Measurements from ENCODE around the gene CAB39. TPM values are rescaled to one million over a fixed set of nuclear protein-coding genes. Genes with fewer than 3 reads are reported as not detected.
A peak's percentile ranks its signal among the peaks of the same experiment; 100 is the strongest.

The CAB39 gene
- polyA plus RNA-seq, 4 donors = 38.2 to 92.2 (median 56.5) TPM

DNA sequence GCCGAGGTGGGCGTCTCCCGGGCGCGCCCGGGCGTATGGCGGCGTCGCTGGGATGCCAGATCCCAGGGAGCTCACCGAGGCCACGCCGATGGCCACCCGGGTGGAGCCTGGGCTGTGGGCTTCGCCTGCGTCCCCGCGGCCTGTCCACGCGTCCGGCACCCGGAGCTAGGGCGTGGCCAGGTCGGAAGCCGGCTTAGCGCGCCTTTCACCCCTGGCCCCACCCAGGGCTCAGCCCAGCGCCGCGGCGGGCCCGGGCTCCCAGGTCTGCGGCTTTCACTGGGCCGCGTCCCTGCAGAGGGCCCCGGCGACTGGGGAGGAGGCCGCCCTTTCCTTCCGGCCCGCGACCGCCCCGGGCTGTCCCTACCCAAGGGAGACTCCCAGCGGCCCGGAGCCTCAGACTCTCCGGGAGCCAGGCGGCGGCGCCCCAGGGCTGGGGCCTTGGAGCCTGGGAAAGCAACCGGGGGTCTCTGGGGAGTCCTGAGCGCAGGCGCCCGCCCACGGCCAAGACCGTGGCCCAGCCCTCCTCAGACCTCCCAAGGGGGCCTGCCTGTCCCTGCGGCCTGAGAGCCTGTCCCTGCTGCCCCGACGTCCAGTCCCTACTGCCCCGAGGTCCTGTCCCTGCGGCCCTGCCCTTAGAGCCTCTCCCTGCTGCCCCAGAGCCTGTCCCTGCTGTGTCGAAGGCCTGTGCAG is 115.8 kb downstream of the CAB39 start:
- 14 to 21% (median 20%) methylated on average over 25 to 61 of the region's 61 CpGs for WGBS, 3 donors
- no peak for FAIRE-seq

DNA sequence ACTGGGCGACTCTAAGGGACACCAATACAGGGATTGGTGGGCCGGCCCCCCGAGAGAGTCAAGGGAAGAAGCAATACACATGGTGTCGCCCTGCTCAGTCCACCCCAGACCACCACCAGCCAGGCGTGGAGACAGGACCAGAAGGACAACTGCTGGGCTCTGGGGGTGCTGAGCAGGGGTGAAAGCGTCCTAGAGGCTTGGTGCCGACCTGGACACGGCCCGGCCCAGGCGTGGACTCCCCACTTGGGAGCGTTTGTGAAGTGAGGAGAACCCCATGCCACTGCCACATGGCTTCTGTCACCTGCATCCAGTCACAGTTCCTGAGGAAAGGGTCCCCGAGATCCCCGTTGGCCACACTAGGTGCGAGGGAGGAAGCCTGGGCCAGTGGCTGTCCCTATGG is 116.7 kb downstream of the CAB39 start:
- no peaks in the 10 kb centered on the region for H3K36me3 ChIP-seq (ENCODE audit: control insufficient read depth in 3 of 3, insufficient read depth in 2 of 3, low read depth in 1 of 3, low read length in 3 of 3)
- FAIRE-seq = no peak
- peaks cover 0 to 28% (median 4%) of the 10 kb centered on the region in 3 donors for H3K27me3 ChIP-seq (ENCODE audit: control insufficient read depth in 3 of 3, insufficient read depth in 3 of 3, low read length in 3 of 3)
- H3K27ac ChIP-seq (ENCODE audit: low read depth in 1 of 3, low read length in 2 of 3) = no peak overlapping the region
- 96 to 97% (median 97%) methylated on average over 14 of the region's 14 CpGs for WGBS, 3 donors
- no peak overlapping the region for H3K4me3 ChIP-seq (ENCODE audit: low read depth in 1 of 3, low read length in 3 of 3)
- peaks cover 0 to 9% of the 10 kb centered on the region in 2 donors for H3K9me3 ChIP-seq (ENCODE audit: control insufficient read depth in 2 of 2, insufficient read depth in 1 of 2, low read depth in 1 of 2, low read length in 1 of 2)
- DNase-seq = no peak
- peaks cover 0 to 3% (median 0%) of the 10 kb centered on the region in 3 donors for H3K4me1 ChIP-seq (ENCODE audit: control insufficient read depth in 3 of 3, insufficient read depth in 2 of 3, low read depth in 1 of 3, low read length in 2 of 3)

More for the DNA sequence above, 115.8 kb downstream of the CAB39 start:
- Histone ChIP-seq H3K27me3 (ENCODE audit: control insufficient read depth in 3 of 3, insufficient read depth in 3 of 3, low read length in 3 of 3) (peaks cover 0 to 28% (median 4%) of the 10 kb centered on the region in 3 donors), H3K4me3 (ENCODE audit: low read depth in 1 of 3, low read length in 3 of 3) (peak overlapping the region in 1 of 3 donors; percentile 31), H3K36me3 (ENCODE audit: control insufficient read depth in 3 of 3, insufficient read depth in 2 of 3, low read depth in 1 of 3, low read length in 3 of 3) (no peaks in the 10 kb centered on the region), H3K4me1 (ENCODE audit: control insufficient read depth in 3 of 3, insufficient read depth in 2 of 3, low read depth in 1 of 3, low read length in 2 of 3) (peaks cover 0 to 3% (median 0%) of the 10 kb centered on the region in 3 donors), H3K9me3 (ENCODE audit: control insufficient read depth in 2 of 2, insufficient read depth in 1 of 2, low read depth in 1 of 2, low read length in 1 of 2) (peaks cover 0 to 9% of the 10 kb centered on the region in 2 donors), H3K27ac (ENCODE audit: low read depth in 1 of 3, low read length in 2 of 3) (no peak overlapping the region)
- peak; percentile 16 to 49 for DNase-seq

- H3K27me3 ChIP-seq (ENCODE audit: control insufficient read depth in 3 of 3, insufficient read depth in 3 of 3, low read length in 3 of 3) = peaks cover 0 to 28% (median 4%) of the 10 kb centered on the region in 3 donors
- H3K4me3 ChIP-seq (ENCODE audit: low read depth in 1 of 3, low read length in 3 of 3) = no peak overlapping the region
- no peak for FAIRE-seq
- no peaks in the 10 kb centered on the region for H3K36me3 ChIP-seq (ENCODE audit: control insufficient read depth in 3 of 3, insufficient read depth in 2 of 3, low read depth in 1 of 3, low read length in 3 of 3)
- H3K9me3 ChIP-seq (ENCODE audit: control insufficient read depth in 2 of 2, insufficient read depth in 1 of 2, low read depth in 1 of 2, low read length in 1 of 2) = peaks cover 0 to 9% of the 10 kb centered on the region in 2 donors
- no peak for DNase-seq
- H3K4me1 ChIP-seq (ENCODE audit: control insufficient read depth in 3 of 3, insufficient read depth in 2 of 3, low read depth in 1 of 3, low read length in 2 of 3) = peaks cover 0 to 3% (median 0%) of the 10 kb centered on the region in 3 donors
- WGBS, 3 donors = 86 to 94% (median 92%) methylated on average over 7 of the region's 7 CpGs
- H3K27ac ChIP-seq (ENCODE audit: low read depth in 1 of 3, low read length in 2 of 3) = no peak overlapping the region
Observed at GRCh38 chr2:230829959-230830358, 117.3 kb downstream of the CAB39 start.

- H3K4me1 ChIP-seq (ENCODE audit: control insufficient read depth in 3 of 3, insufficient read depth in 2 of 3, low read depth in 1 of 3, low read length in 2 of 3) = peaks cover 0 to 3% (median 0%) of the 10 kb centered on the region in 3 donors
- peaks cover 0 to 9% of the 10 kb centered on the region in 2 donors for H3K9me3 ChIP-seq (ENCODE audit: control insufficient read depth in 2 of 2, insufficient read depth in 1 of 2, low read depth in 1 of 2, low read length in 1 of 2)
- H3K36me3 ChIP-seq (ENCODE audit: control insufficient read depth in 3 of 3, insufficient read depth in 2 of 3, low read depth in 1 of 3, low read length in 3 of 3) = no peaks in the 10 kb centered on the region
- H3K27me3 ChIP-seq (ENCODE audit: control insufficient read depth in 3 of 3, insufficient read depth in 3 of 3, low read length in 3 of 3) = peaks cover 0 to 28% (median 4%) of the 10 kb centered on the region in 3 donors
- H3K4me3 ChIP-seq (ENCODE audit: low read depth in 1 of 3, low read length in 3 of 3) = no peak overlapping the region
- DNase-seq = no peak
- no peak overlapping the region for H3K27ac ChIP-seq (ENCODE audit: low read depth in 1 of 3, low read length in 2 of 3)
- 78 to 90% (median 85%) methylated on average over 7 of the region's 7 CpGs for WGBS, 3 donors
- FAIRE-seq = no peak
Observed at GRCh38 chr2:230830428-230830827, 117.8 kb downstream of the CAB39 start.

- Histone ChIP-seq H3K27ac (ENCODE audit: low read depth in 1 of 3, low read length in 2 of 3) (no peak overlapping the region), H3K9me3 (ENCODE audit: control insufficient read depth in 2 of 2, insufficient read depth in 1 of 2, low read depth in 1 of 2, low read length in 1 of 2) (peaks cover 0 to 10% of the 10 kb centered on the region in 2 donors), H3K4me3 (ENCODE audit: low read depth in 1 of 3, low read length in 3 of 3) (no peak overlapping the region), H3K36me3 (ENCODE audit: control insufficient read depth in 3 of 3, insufficient read depth in 2 of 3, low read depth in 1 of 3, low read length in 3 of 3) (no peaks in the 10 kb centered on the region), H3K4me1 (ENCODE audit: control insufficient read depth in 3 of 3, insufficient read depth in 2 of 3, low read depth in 1 of 3, low read length in 2 of 3) (peaks cover 0 to 6% (median 0%) of the 10 kb centered on the region in 3 donors), H3K27me3 (ENCODE audit: control insufficient read depth in 3 of 3, insufficient read depth in 3 of 3, low read length in 3 of 3) (no peaks in the 10 kb centered on the region)
- DNase-seq = no peak
- WGBS, 3 donors = 52 to 74% (median 68%) methylated on average over 2 of the region's 2 CpGs
- no peak for FAIRE-seq
Observed at GRCh38 chr2:230840301-230840700, 127.7 kb downstream of the CAB39 start.

- FAIRE-seq (no peak), DNase-seq (peak; percentile 25 to 60)
- no peak overlapping the region for H3K27ac ChIP-seq (ENCODE audit: low read depth in 1 of 3, low read length in 2 of 3)
Observed at GRCh38 chr2:230842473-230842872, 129.8 kb downstream of the CAB39 start.

DNA sequence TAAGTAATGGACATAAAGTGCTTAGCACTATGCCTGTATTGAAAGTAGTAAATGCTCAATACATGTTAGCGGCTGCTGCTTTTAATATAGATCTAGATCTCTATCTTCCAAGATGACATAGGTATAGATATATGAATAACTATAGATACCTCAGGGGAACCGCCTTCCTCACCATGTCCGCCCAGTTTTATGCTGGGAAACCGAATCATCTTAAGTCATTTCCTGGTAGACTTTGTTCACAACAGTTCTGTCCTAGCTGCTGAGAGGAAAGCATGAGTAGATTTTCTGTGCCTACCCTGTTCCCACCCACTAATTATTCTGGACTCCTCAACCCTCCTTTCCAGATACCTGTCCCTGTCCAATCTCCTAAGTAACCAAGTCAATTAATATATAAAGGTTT is 130.5 kb downstream of the CAB39 start:
- 21 to 62% (median 30%) methylated on average over 4 of the region's 4 CpGs for WGBS, 3 donors
- no peak for FAIRE-seq
- no peak overlapping the region for H3K27ac ChIP-seq (ENCODE audit: low read depth in 1 of 3, low read length in 2 of 3)

More at GRCh38 chr2:230842473-230842872, 129.8 kb downstream of the CAB39 start:
- Histone ChIP-seq H3K36me3 (ENCODE audit: control insufficient read depth in 3 of 3, insufficient read depth in 2 of 3, low read depth in 1 of 3, low read length in 3 of 3) (no peaks in the 10 kb centered on the region), H3K27me3 (ENCODE audit: control insufficient read depth in 3 of 3, insufficient read depth in 3 of 3, low read length in 3 of 3) (no peaks in the 10 kb centered on the region), H3K9me3 (ENCODE audit: control insufficient read depth in 2 of 2, insufficient read depth in 1 of 2, low read depth in 1 of 2, low read length in 1 of 2) (peaks cover 0 to 17% of the 10 kb centered on the region in 2 donors), H3K4me3 (ENCODE audit: low read depth in 1 of 3, low read length in 3 of 3) (no peak overlapping the region), H3K4me1 (ENCODE audit: control insufficient read depth in 3 of 3, insufficient read depth in 2 of 3, low read depth in 1 of 3, low read length in 2 of 3) (peaks cover 0 to 6% (median 0%) of the 10 kb centered on the region in 3 donors)
- 11 to 56% (median 32%) methylated on average over 6 of the region's 6 CpGs for WGBS, 3 donors

DNA sequence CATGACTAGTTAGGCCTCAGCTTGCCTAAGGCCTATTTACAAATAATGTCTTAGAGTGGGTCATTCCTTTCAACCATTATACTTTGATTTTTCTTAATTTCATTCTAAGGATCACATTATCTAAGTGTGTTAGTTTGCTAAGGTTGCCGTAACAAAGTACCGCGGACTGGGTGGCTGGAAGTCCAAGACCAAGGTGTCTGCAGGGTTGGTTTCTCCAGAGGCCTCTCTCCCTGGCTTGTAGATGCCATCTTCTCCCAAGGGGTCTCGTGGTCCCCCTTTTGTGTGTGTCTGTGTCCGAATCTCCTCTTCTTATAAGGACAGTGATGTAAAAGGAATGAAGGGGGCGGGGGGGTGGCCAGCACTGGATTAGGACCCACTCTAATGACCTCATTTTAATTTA is 133.7 kb downstream of the CAB39 start:
- peaks cover 0 to 7% (median 0%) of the 10 kb centered on the region in 3 donors for H3K27me3 ChIP-seq (ENCODE audit: control insufficient read depth in 3 of 3, insufficient read depth in 3 of 3, low read length in 3 of 3)
- DNase-seq (no peak), FAIRE-seq (no peak)
- peaks cover 0 to 6% (median 4%) of the 10 kb centered on the region in 3 donors for H3K4me1 ChIP-seq (ENCODE audit: control insufficient read depth in 3 of 3, insufficient read depth in 2 of 3, low read depth in 1 of 3, low read length in 2 of 3)
- no peak overlapping the region for H3K27ac ChIP-seq (ENCODE audit: low read depth in 1 of 3, low read length in 2 of 3)
- peaks cover 0 to 6% of the 10 kb centered on the region in 2 donors for H3K9me3 ChIP-seq (ENCODE audit: control insufficient read depth in 2 of 2, insufficient read depth in 1 of 2, low read depth in 1 of 2, low read length in 1 of 2)
- H3K36me3 ChIP-seq (ENCODE audit: control insufficient read depth in 3 of 3, insufficient read depth in 2 of 3, low read depth in 1 of 3, low read length in 3 of 3) = no peaks in the 10 kb centered on the region
- no peak overlapping the region for H3K4me3 ChIP-seq (ENCODE audit: low read depth in 1 of 3, low read length in 3 of 3)
- 94 to 96% (median 96%) methylated on average over 6 of the region's 6 CpGs for whole genome bisulfite sequencing, 3 donors

More for the DNA sequence above, 130.5 kb downstream of the CAB39 start:
- no peaks in the 10 kb centered on the region for H3K27me3 ChIP-seq (ENCODE audit: control insufficient read depth in 3 of 3, insufficient read depth in 3 of 3, low read length in 3 of 3)
- no peak overlapping the region for H3K4me3 ChIP-seq (ENCODE audit: low read depth in 1 of 3, low read length in 3 of 3)
- peak; percentile 48 to 50 for DNase-seq
- no peaks in the 10 kb centered on the region for H3K36me3 ChIP-seq (ENCODE audit: control insufficient read depth in 3 of 3, insufficient read depth in 2 of 3, low read depth in 1 of 3, low read length in 3 of 3)
- peaks cover 0 to 6% (median 4%) of the 10 kb centered on the region in 3 donors for H3K4me1 ChIP-seq (ENCODE audit: control insufficient read depth in 3 of 3, insufficient read depth in 2 of 3, low read depth in 1 of 3, low read length in 2 of 3)
- peaks cover 0 to 15% of the 10 kb centered on the region in 2 donors for H3K9me3 ChIP-seq (ENCODE audit: control insufficient read depth in 2 of 2, insufficient read depth in 1 of 2, low read depth in 1 of 2, low read length in 1 of 2)
